HG02623 (cell line): ENCODE measurements around the gene RNASE8.
A peak's percentile ranks its signal among the peaks of the same experiment; 100 is the strongest.

ENCODE experiments used
- ATAC-seq: cut with Tn5 transposase; IDR thresholded peaks from one replicate; pipeline ENCODE4 v1.9.1; 2021; ENCODE audit warnings: moderate library complexity; ENCODE audit not compliant: unreplicated experiment

RNASE8 gene

GRCh38 chr14:21050597-21050996 lies 7.0 kb upstream of the RNASE8 start:
- no peak for ATAC-seq

- no peak for ATAC-seq
These were observed 4.2 kb upstream of the RNASE8 start for GRCh38 chr14:21053184-21054122.

- no peak for ATAC-seq
These were observed 3.4 kb upstream of the RNASE8 start for GRCh38 chr14:21054123-21054767.

- ATAC-seq = no peak
These were observed 2.9 kb upstream of the RNASE8 start for GRCh38 chr14:21054768-21055145.

- ATAC-seq = no peak
These were observed 2.0 kb upstream of the RNASE8 start for GRCh38 chr14:21055432-21056117.

GRCh38 chr14:21056520-21057163 lies 980 bp upstream of the RNASE8 start:
- ATAC-seq = no peak

- ATAC-seq = no peak
These were observed 1.3 kb downstream of the RNASE8 start for GRCh38 chr14:21058903-21059302.

GRCh38 chr14:21059842-21060613 lies 2.4 kb downstream of the RNASE8 start:
- ATAC-seq = no peak

- ATAC-seq = no peak
These were observed 3.2 kb downstream of the RNASE8 start for GRCh38 chr14:21060614-21061346.

- ATAC-seq = no peak
These were observed 3.7 kb downstream of the RNASE8 start for GRCh38 chr14:21061347-21061668.

- no peak for ATAC-seq
These were observed 5.9 kb downstream of the RNASE8 start for GRCh38 chr14:21063479-21063878.

- no peak for ATAC-seq
These were observed 9.4 kb downstream of the RNASE8 start for GRCh38 chr14:21066882-21067502.

- no peak for ATAC-seq
These were observed 11.1 kb downstream of the RNASE8 start for GRCh38 chr14:21068521-21069387.

GRCh38 chr14:21069388-21070082 lies 11.9 kb downstream of the RNASE8 start:
- no peak for ATAC-seq

GRCh38 chr14:21070083-21070609 lies 12.5 kb downstream of the RNASE8 start, which contains the start of gene ARHGEF40:
Gene ARHGEF40, plus strand, starts transcription at chr14:21070304. Its CDS starts 93 bp downstream, at chr14:21070397.
- ATAC-seq = no peak

- peak; percentile 9 for ATAC-seq
These were observed 13.1 kb downstream of the RNASE8 start for GRCh38 chr14:21070610-21071224.
